NCI-H226 (cell line): Measurements from ENCODE around the gene GKAP1.
"Not testable (repeated sequence)": the region's sequence is repeated elsewhere in the genome, so short reads cannot be mapped to it uniquely, and the experiment has no call there.

Source experiments
- DNase-seq: peaks from one replicate; pipeline ENCODE4 v3.0.0-alpha.2; 2015

GKAP1 gene

DNA sequence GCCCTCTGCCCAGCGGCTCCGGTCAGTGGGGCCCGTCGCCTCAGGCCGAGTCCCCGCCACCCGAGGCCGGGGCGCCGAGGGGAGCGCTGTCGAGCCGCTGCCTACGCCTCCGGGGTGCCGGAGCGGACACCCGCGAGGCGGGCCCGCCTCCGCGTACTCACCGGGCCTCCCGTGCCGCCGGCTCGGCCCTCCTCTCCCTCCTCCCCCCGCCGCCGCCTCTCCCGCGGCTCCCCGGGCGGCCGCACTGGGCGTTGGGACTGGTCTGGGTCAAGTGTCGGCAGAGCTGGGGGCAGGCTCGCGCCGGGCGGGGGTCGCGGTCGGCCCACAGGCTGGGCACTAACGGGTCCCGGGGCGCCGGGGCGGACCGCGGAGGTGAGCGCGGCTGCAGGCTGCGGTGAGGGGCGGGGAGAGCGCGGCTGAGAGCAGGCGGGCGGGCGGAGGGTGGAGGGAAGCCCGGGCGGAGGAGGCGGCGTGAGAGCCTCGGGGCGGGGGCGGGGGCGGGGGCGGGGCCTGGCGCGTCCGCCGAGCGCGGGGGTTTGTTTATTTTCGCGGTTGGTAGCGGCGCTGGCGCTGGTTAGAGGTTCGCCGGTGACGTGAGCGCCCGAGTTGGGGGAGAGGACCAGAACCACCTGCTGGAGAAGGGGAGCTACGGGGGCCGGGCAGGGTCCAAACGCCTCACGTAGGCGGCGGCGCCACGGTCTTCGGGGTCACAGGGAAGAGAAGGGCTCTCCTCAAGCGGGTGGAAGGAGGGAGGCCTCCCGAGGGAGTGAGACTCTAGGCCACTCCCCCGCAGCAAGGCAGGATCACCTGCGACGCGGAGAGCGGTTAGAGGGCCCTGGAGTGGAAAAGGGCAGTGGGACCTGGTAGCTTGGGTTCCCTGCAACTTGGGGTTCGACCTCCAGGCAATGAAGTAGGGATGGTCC, at the start of gene GKAP1:
TSS of gene GKAP1 (minus strand) at position 414 of the 923 bp plus-strand sequence. CDS start 11,252 bp downstream, outside the sequence.
- DNase-seq, result peak; percentile 57

DNA sequence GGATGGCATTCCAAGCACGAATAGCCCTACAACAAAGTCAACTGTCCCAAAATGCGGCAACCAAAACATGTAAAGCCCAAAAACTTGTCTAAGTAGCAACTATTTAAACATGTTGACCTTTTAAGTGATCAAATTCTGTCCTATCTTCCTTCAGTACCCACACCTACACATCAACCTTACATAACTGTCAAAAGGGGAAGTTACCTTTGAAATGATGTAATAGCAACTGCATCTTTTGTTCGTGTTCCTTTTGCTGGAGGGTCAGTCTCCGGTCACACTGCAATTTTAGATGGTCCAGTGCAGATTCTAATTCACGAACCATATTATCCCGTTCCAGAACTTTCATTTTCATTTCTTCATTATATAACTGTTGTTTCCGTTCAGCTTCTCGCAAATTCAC, 32.3 kb upstream of the GKAP1 start:
- not testable (repeated sequence) for DNase-seq

DNA sequence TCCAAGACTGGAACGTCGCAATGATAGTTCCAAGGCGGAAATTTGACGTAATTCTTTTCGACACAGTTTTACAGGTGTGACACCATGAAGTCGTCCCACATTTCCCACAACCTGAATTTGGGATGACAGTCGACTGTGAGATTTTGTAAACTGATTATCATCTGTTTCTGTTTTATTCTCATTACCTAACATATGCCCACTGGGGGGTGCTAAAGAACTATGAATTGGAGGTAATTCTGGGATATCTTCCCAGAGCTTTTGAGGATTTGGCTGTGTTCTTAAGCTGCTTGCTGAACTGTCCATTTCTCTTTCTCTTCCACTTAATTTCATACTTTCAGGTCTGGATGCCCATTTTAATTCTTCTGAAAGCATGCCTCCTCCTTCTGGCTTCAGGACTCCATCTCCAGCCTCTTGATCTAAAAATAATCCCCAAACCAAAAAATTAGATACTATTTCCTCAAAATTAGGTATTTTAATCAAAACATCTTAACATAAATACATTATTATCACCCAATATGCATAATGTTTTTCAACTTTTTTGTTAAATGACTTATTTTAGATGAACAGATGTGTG, 19.6 kb upstream of the GKAP1 start:
- not testable (repeated sequence) for DNase-seq

GRCh38 chr9:83830426-83831071, 13.0 kb upstream of the GKAP1 start:
- DNase-seq, result not testable (repeated sequence)

DNA sequence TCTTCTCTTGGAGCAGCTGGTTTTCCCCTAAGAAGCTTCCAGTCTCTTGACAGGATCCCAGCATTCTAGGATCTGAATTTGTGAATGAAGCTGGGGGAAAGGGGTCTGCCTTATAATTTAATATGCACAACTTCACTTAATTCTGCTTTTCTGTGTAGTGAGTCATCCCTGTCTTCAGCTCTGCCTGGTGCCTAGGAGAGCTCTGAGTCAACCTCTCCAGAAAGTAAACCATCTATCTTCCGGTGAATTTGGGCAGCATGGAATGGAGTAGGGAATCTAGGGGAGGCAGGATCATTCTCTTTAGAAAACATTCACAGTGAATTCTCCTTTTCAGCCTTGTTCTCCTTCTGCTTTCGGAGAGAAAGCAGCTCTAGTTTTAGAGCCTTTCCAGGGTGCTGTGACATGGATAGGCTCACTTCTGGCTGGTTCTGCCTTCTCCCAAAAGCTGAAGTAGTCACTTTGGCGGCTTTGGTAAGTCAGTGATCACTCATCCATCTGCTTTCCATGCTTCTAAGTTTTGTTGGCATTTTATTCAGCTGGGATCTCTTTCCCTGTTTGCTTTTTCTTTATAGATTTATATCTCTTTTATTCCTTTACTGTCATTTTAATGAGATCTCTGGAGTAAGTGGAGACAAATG, 7.5 kb upstream of the GKAP1 start:
- DNase-seq, result peak; percentile 61

- not testable (repeated sequence) for DNase-seq
Observed at GRCh38 chr9:83817011-83817355, 586 bp downstream of the GKAP1 start.

DNA sequence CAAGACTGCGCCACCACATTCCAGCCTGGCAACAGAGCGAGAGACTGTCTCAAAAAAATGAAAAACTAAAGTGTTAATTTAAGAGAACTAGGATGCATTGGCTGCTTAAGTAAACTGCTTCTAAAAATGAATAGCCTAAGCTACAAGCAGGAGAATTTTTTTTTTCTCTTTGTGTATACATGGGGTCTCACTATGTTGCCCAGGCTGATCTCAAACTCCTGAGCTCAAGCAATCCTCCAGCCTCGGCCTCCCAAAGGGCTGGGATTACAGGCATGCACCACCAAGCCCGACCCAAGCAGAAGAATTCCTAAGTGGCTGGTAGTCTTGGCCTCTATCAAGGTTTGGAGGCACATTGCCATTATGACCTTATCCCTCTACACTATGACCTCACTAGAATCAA, 2.4 kb downstream of the GKAP1 start:
- not testable (repeated sequence) for DNase-seq

DNA sequence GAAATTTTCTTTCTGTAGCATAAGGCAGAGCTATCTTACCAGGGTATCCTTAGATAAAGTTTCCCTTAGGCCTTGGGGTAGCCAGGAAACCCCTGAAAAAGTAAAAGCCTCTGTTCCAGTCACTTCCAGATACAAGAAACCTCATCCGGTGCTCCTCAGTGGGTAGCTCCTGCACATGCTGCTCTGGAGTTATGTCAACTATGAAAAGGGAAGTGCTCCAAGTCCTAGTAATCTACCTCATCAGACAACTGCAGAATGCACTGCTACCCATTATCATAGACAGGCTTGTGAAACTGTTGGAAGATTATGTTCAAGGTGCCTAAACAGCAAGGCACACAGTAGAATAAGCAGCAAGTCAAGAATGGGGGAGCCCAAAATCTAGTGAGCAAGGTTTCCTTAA, 8.4 kb downstream of the GKAP1 start:
- DNase-seq, result not testable (repeated sequence)

GRCh38 chr9:83804454-83804853, 13.1 kb downstream of the GKAP1 start:
- not testable (repeated sequence) for DNase-seq

DNA sequence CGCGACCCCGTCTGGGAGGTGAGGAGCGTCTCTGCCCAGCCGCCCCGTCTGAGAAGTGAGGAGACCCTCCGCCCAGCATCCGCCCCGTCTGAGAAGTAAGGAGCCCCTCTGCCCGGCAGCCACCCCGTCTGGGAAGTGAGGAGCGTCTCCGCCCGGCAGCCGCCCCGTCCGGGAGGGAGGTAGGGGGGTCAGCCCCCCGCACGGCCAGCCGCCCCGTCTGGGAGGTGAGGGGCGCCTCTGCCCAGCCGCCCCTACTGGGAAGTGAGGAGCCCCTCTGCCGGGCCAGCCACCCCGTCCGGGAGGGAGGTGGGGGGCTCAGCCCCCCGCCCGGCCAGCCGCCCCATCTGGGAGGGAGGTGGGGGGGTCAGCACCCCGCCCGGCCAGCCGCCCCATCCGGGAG, 13.6 kb downstream of the GKAP1 start:
- not testable (repeated sequence) for DNase-seq

DNA sequence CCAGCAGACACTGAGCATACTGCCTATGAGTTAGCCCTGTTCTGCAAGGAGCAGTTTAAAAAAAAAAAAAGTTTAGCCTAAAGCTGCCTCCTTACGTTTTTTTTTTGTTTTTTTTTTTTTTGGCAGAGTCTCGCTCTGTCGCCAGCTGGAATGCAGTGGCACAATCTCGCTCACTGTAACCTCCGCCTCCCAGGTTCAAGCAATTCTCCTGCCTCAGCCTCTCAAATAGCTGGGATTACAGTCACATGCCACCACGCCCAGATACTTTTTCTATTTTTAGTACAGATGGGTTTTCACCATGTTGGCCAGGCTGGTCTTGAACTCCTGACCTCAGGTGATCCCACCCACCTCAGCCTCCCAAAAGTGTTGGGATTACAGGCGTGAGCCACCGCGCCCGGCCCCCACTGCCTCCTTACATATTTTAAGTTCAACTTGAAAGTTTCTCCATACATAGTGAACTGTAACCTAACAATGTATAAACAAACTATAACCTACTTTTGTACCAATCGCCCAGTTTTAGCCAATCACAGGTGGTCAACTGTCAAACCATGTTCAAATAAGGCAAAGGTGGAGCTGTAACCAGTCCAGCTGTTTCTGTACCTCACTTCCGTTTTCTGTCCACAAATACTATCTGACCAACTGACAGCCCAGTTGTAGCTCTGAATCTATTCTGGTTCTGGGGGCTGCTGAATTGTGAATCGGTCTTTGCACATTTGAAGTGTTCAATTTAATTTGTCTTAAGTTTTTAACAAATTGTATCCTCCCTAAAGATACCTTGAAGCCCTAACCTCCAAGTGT, 17.1 kb downstream of the GKAP1 start:
- DNase-seq, result no peak

DNA sequence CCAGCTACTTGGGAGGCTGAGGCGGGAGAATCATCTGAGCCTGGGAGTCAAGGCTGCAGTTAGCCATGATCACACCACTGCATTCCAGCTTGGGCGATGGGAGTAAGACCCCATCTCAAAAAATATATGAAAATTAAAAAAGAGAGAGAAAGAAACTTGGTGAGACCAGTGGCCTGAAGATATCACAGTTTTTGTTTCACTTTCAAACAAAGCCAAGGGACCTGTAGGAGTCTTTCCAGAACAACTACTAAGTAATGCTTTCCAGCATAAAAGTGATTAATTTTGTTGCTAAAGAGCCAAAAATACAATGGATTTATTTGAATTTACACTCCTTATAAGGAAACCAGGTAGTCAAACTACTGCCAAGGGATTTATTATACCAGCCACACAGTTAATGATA, 23.5 kb downstream of the GKAP1 start:
- DNase-seq, result no peak

GRCh38 chr9:83792746-83793145, 24.8 kb downstream of the GKAP1 start:
- no peak for DNase-seq

- DNase-seq, result no peak
Observed at GRCh38 chr9:83778164-83778563, 39.4 kb downstream of the GKAP1 start.

- DNase-seq, result no peak
Observed at GRCh38 chr9:83775932-83776331, 41.6 kb downstream of the GKAP1 start.

GRCh38 chr9:83772860-83773259, 44.7 kb downstream of the GKAP1 start:
- no peak for DNase-seq

DNA sequence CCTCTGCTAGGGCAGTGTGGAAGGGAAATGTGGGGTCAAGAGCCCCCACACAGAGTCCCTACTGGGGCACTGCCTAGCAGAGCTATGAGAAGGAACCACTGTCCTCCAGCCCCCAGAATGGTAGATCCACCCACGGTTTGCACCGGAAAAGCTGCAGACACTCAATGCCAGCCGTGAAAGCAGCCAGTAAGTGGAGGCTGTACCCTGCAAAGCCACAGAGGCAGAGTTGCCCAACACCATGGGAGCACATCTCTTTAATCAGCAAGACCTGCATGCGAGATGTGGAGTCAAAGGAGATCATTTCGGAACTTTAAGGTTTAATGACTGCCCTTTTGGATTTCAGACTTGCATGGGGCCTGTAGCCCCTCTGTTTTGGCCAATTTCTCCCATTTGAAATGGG, 52.2 kb downstream of the GKAP1 start:
- no peak for DNase-seq

DNA sequence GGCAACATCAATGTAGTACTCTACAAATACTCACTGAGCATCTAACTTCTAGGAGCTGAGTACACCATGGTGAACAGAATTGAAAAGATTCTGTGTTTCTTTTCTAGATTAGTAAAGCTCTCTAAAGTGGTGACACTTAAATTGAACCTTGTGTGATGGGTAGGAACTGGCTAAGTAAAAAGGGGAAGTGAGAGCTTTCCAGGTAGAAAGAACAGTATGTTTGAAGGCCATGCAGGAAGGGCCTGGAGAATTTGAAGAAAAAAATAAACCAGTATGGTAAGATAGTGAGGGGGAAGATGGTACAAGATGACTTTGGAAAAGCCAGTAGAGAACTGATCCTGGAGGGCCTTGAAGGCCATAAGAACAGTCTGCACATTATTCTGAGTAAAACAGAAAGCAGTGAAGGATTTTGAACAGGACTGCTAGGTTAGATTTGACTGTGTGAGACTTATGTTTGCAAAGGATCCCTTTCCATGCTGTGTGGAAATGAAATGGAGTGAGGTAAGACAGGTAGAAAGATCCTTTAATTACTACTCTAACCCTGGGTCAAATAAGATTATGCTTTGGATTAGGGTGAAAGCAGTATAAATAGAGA, 63.1 kb downstream of the GKAP1 start:
- DNase-seq, result no peak

- no peak for DNase-seq
Observed at GRCh38 chr9:83749706-83750105, 67.9 kb downstream of the GKAP1 start.

DNA sequence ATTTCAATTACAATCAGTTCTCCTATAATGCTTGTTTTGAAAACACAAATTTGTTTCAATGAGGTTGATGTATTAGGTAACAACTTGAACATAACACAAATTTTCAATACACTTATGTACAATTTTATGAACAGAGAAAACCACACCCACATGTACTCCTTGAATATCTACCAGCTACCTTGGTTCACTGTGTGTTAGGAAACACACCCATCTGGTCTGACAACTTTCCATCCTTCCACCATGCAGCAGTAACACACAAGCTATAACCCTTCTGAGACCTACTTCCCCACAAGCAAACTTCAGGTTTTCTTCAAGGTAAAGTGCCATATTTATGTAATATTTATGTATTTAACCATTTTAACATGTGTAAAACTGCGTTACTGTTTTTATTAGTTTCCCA, 73.4 kb downstream of the GKAP1 start:
- no peak for DNase-seq

DNA sequence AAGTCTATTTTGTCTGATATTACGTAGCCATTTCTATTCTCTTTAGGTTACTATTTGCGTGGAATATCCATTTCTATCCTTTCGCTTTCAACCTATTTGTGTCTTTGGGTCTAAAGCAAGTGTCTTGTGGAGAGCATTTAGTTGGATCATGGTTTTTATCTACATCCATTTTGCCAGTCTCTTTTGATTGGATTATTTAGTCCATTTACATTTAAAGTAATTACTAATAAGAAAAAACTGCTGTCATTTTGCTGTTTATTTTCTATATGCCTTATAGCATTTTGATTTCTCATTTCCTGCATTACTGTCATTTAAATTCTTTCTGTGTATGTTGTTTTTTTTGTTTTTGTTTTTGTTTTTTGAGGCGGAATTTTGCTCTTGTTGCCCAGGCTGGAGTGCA, 83.8 kb downstream of the GKAP1 start:
- no peak for DNase-seq
